Adrenal gland (tissue), 12 donors: ENCODE data around the gene C3AR1. TPM values are rescaled to one million over a fixed set of nuclear protein-coding genes. Genes with fewer than 3 reads are reported as not detected.
"Not testable (repeated sequence)": the region's sequence is repeated elsewhere in the genome, so short reads cannot be mapped to it uniquely, and the experiment has no call there.

ENCODE experiments used
- DNase-seq, 7 donors: peaks; one replicate each; pipeline ENCODE4 v3.0.0-alpha.2; 2019 to 2020
- H3K27ac ChIP-seq, 5 donors: fragments of 200-600 bp; sonication (generic) in 4 of 5; 1 replicate in 3 of 5; 2 replicates in 2 of 5; pipeline versions ENCODE4 v1.5.1 to v1.8.0; 2016 to 2020; ENCODE audit warnings: mild to moderate bottlenecking in 1 of 5
- H3K27me3 ChIP-seq: fragments of 200-600 bp; 2 replicates; pipeline ENCODE4 v1.8.0; 2021
- H3K36me3 ChIP-seq, 2 donors: fragments of 200-600 bp; replicated peaks in 1 of 2; 1 replicate in 1 of 2; 2 replicates in 1 of 2; pipeline versions ENCODE4 v1.5.1 to v1.8.0; 2018 to 2022
- H3K4me1 ChIP-seq, 2 donors: fragments of 200-600 bp; replicated peaks in 1 of 2; 1 replicate in 1 of 2; 2 replicates in 1 of 2; pipeline versions ENCODE4 v1.5.1 to v1.8.0; 2018 to 2021
- H3K4me3 ChIP-seq, 4 donors: fragments of 200-600 bp; sonication (generic) in 3 of 4; one replicate each; pipeline ENCODE4 v1.5.1; 2016 to 2018
- H3K9me3 ChIP-seq, 3 donors: fragments of 200-600 bp; sonication (generic) in 1 of 3; replicated peaks in 1 of 3; 1 replicate in 2 of 3; 2 replicates in 1 of 3; pipeline versions ENCODE4 v1.5.1 to v1.8.0; 2016 to 2021
- CTCF ChIP-seq, 6 experiments: fragments of 450-650 bp in 4 of 6; fragments of 200-600 bp in 2 of 6; sonication (generic) in 1 of 6; IDR thresholded peaks; 1 replicate in 5 of 6; 2 replicates in 1 of 6; pipeline versions ENCODE4 v1.5.1 to v1.8.0; 2016 to 2021; ENCODE audit warnings: antibody characterized with exemption in 6 of 6, mild to moderate bottlenecking in 2 of 6, moderate library complexity in 1 of 6
- POLR2A ChIP-seq, 2 donors: fragments of 450-650 bp; IDR thresholded peaks; one replicate each; pipeline ENCODE4 v1.6.1; 2017; ENCODE audit warnings: antibody characterized with exemption in 2 of 2, mild to moderate bottlenecking in 2 of 2, moderate library complexity in 1 of 2
- WGBS, 4 donors: extraction: QIAGEN DNeasy Blood & Tissue Kit in 2 of 4; methylation state at CpG; one replicate each; pipeline versions ENCODE4 v1.1.5 to v1.1.7; 2013 to 2017; 5-methylcytosine and 5-hydroxymethylcytosine counted together
- intact Hi-C, 2 donors: fragments of 100-400 bp; cut with DNase I; formaldehyde crosslinking; loops; one replicate each; pipeline versions ENCODE4 v1.14.1 to v1.15.0; 2022 to 2023
- polyA plus RNA-seq, 3 donors: library from polyadenylated mRNA; stranded (reverse); fragments of 200-250 nt in 2 of 3; fragments of 350-450 nt in 1 of 3; fragmentation: Illumina TruSeq in 1 of 3; extraction: RNeasy Lipid Tissue Mini Kit (QIAGEN cat#74804) in 1 of 3; gene quantifications; one replicate each; pipeline ENCODE4 v1.2.3, GENCODE V29; 2013 to 2014
- total RNA-seq, 9 donors: library from RNA; depleted of rRNA in 4 of 9; stranded (reverse); fragments of >200 nt in 4 of 9; fragments of 120-200 nt in 1 of 9; fragmentation: NEBNext Ultra II Directional in 1 of 9; extraction: Animal tissue kit (Norgen Biotek cat#: 25700) in 1 of 9; gene quantifications; one replicate each; pipeline versions ENCODE4 v1.1.0 to v1.2.4, GENCODE V29; 2013 to 2023
- donor health status: healthy with polysubstance abuse.
- donor health status: Bipolar disorder and iron deficiency.
- donor health status: DM: yes; HTN: yes; CAD: no.
- donor health status: DM: no; HTN: no; CAD: no.
- donor health status: DM: no; HTN: no; CAD: no.
- donor health status: DM: yes; HTN: yes; CAD: no.

Gene C3AR1
- total and polyA plus RNA-seq, 12 donors, result 3.3 to 40.3 (median 20.1) TPM

DNA sequence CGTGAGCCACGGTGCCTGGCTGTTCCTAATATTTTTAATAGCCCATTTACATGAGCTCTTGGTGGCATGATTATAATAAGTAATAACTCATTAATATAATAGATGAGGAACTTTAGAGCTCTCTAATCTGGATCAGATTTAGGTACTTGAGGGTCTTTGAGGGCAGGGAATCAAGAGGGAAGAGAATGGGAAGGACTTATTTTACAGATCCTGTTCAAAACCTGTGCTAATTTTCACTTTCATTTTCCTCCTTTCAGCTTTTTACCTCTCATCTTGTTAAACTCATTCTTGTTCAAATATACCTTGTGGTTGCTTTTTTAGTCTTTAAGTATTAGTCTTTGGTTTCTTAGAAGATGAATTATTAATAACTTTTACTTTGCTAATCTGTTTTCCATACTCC, 21.5 kb upstream of the C3AR1 start:
- Histone ChIP-seq H3K4me1 (peaks cover 5 to 38% of the 10 kb centered on the region in 2 donors), H3K4me3 (no peak overlapping the region), H3K36me3 (peaks cover 0 to 34% of the 10 kb centered on the region in 2 donors), H3K9me3 (no peaks in the 10 kb centered on the region), H3K27ac (no peak overlapping the region), H3K27me3 (no peaks in the 10 kb centered on the region)
- intact Hi-C loops, result no loop called here
- 81 to 100% (median 88%) methylated on average over 2 of the region's 2 CpGs for WGBS, 4 donors
- no peak for DNase-seq
- TF ChIP-seq POLR2A (IDR thresholded peaks at IDR 0.05) (no peak), CTCF (IDR thresholded peaks at IDR 0.05) (no peak)

DNA sequence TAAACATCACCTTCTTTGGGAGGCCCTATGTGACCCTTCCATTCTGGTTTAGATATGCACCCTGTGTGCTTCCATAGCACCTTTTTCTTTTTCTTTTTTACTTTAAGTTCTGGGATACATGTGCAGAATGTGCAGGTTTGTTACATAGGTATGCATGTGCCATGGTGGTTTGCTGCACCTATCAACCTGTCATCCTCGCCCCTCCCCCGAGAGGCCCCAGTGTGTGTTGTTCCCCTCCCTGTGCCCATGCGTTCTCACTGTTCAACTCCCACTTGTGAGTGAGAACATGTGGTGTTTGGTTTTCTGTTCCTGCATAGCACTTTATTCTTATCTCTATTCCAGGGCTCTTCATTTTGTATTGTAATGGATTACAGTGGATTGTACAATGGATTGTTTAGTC, 18.2 kb upstream of the C3AR1 start:
- WGBS, 4 donors, result 73 to 77% (median 75%) methylated on average over 3 of the region's 3 CpGs
- H3K36me3 ChIP-seq, DNase-seq, H3K9me3 ChIP-seq, intact Hi-C loops, H3K27ac ChIP-seq, H3K27me3 ChIP-seq, H3K4me3 ChIP-seq: not testable (repeated sequence)
- peaks cover 15 to 49% of the 10 kb centered on the region in 2 donors for H3K4me1 ChIP-seq

DNA sequence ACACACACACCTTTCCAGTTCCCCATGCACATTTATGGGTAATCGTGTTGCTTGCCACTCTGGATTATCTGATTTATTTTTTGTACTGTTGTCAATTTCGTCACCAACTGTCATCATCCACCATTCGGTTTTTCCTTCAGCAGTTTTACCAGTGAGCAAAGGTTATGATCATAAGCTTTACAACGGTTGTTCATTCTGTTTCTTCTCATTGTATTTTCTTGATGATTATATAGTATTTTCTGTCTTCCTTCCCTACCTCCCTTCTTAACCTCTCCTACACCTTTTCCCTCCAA, 16.6 kb upstream of the C3AR1 start:
- no peaks in the 10 kb centered on the region for H3K27me3 ChIP-seq
- intact Hi-C loops, result no loop called here
- no peaks in the 10 kb centered on the region for H3K9me3 ChIP-seq
- H3K4me1 ChIP-seq, result peaks cover 15 to 40% of the 10 kb centered on the region in 2 donors
- TF ChIP-seq CTCF (IDR thresholded peaks at IDR 0.05) (no peak), POLR2A (IDR thresholded peaks at IDR 0.05) (no peak)
- peak overlapping the region in 4 of 5 donors; percentile 82 to 98 (median 92) for H3K27ac ChIP-seq
- 2 to 6% (median 4%) methylated on average over 4 of the region's 4 CpGs for WGBS, 4 donors
- H3K4me3 ChIP-seq, result peak overlapping the region in 2 of 4 donors; percentile 74 to 85
- DNase-seq, result no peak
- no peaks in the 10 kb centered on the region for H3K36me3 ChIP-seq

DNA sequence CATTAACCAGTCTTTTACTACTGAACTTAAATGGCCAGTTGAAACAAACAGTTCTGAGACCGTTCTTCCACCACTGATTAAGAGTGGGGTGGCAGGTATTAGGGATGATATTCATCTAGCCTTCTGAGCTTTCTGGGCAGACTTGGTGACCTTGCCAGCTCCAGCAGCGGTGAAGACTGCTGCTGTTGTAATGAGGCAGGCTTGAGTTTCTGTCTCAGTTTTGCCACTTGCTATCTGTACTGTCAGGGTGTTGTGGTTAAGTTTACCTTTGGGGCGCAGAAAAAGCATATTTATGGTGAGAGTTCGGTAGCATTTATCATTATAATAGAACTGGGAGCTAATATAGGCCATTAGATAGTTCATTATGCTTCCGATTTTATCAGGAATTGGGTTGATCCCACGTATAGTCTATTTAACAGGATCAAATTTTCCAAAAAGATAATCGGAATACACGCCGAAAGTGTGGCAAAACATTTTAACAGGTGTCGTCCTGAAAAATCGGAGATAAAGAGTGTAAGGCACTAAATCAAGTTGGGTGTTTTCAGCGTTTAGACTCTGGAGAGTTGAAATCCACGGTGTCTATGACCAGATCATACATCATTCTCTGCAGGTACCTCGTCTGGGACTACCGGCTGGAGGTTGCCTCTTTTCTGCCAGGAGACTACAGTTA, 15.2 kb upstream of the C3AR1 start:
- Histone ChIP-seq H3K36me3 (no peaks in the 10 kb centered on the region), H3K27ac (peak overlapping the region; percentile 40 to 98 (median 89)), H3K27me3 (no peaks in the 10 kb centered on the region), H3K4me1 (peaks cover 15 to 36% of the 10 kb centered on the region in 2 donors), H3K4me3 (peak overlapping the region; percentile 30 to 85 (median 60)), H3K9me3 (no peaks in the 10 kb centered on the region)
- intact Hi-C loops, result no loop called here
- peak in 1 of 2 donors; percentile 28 for TF ChIP-seq POLR2A (IDR thresholded peaks at IDR 0.05)
- no peak for TF ChIP-seq CTCF (IDR thresholded peaks at IDR 0.05)
- 0 to 2% (median 1%) methylated on average over 15 of the region's 15 CpGs for WGBS, 4 donors
- peak; percentile 38 to 65 (median 44) for DNase-seq

DNA sequence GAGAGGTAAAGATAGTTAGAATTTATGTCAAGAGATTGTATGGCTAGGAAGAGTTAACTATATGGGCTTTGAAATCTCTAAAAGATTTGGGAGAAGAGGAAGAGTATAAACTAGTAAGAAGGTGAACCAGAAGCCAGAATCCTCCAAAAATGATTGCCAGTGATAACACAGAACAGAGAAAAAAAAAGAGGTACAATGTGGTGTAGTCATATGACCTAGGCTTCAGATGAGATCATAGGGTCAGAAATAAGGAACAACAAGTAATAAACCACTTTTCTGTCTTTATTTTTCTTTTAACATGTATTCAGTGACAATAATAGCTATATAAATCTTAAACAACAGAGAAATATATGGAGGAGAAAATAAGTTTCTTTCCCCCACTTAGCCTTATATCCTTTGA, 14.0 kb upstream of the C3AR1 start:
- DNase-seq, result no peak
- no peak overlapping the region for H3K27ac ChIP-seq
- no peaks in the 10 kb centered on the region for H3K9me3 ChIP-seq
- peaks cover 15 to 36% of the 10 kb centered on the region in 2 donors for H3K4me1 ChIP-seq
- no peaks in the 10 kb centered on the region for H3K27me3 ChIP-seq
- H3K4me3 ChIP-seq, result no peak overlapping the region
- TF ChIP-seq CTCF (IDR thresholded peaks at IDR 0.05), result no peak
- TF ChIP-seq POLR2A (IDR thresholded peaks at IDR 0.05), result no peak
- H3K36me3 ChIP-seq, result no peaks in the 10 kb centered on the region
- intact Hi-C loops, result no loop called here
